GM15510 (cell line): Measurements from ENCODE around the gene FOXRED1.

Source experiments
- POLR2A ChIP-seq: IDR thresholded peaks from 3 replicates; pipeline ENCODE4 v1.6.1; 2011; ENCODE audit warnings: borderline replicate concordance; ENCODE audit not compliant: insufficient read length; ENCODE audit errors: extremely low read depth

The FOXRED1 gene

DNA sequence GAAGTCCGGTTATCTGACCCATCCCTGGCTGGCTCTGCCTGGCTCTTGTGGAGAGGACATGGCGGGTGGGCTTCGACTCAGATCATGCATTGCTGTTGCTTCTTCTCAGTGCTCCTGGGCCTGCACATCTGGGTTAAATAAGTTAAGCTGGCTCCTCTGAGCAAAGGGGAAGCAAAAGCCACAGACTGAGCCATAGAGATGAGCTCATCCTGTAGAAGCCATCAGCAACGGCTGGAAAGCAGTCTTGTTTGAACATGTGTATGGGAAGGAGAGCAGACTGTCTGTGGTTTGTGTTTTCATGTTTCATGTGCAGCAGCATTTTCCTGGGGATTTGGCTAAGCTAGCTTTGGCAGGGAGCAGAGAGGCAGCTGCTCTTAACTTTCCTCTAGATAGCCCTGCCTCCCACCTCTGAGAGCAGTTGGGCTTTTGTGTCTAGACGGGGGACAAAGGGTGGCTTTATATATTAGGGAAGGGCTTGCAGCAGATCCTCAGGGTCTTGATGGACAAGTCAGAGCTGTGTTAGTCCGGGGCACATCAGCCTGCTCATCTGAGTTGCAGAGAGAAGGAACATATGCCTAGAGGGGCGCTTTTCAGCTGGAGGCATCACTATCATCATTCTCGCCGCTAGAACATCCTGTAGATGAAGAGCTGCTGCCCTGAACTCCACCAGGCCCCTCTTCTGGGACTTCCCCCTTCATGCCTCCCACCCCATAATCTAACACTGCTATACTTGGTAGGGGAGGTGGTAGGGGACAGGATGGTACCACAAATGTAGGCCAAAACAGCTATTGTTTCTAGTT is 49.8 kb downstream of the FOXRED1 start:
- no peak for TF ChIP-seq POLR2A

DNA sequence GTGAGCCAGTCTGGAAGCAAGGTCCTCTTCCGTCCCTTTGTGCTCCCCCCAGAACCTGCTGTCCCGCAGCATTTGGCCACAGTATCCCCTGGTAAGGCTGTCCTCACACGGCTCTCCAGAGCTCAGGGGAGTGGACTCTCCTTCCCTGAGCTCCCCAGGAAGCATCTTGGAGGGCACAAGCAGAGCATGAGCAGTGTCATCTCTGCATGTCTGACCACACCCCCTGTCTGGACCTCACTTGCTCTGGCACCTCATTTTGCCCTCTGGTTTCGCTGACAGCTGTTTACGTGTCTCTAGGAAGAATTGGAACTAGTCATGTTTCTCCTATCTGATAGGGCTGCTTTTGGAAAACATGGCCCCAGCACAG is 50.4 kb downstream of the FOXRED1 start:
- no peak for TF ChIP-seq POLR2A

DNA sequence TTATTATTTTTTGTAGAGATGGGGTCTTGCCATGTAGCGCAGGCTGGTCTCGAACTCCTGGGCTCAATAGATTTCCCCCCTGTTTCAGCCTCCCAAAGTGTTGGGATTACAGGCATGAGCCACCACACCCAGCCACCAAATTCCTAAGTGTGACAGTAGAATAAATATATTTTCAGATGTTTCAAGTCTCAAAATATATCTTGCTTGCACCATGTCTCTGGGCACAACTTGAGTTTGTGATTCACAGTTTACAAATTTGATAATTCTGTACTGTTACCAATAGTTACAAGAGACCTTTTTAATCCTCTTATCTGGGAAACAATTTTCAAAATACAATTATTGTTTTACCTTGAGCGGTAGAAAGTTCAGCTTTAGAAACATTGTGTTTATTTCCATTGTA is 54.0 kb downstream of the FOXRED1 start:
- no peak for TF ChIP-seq POLR2A

DNA sequence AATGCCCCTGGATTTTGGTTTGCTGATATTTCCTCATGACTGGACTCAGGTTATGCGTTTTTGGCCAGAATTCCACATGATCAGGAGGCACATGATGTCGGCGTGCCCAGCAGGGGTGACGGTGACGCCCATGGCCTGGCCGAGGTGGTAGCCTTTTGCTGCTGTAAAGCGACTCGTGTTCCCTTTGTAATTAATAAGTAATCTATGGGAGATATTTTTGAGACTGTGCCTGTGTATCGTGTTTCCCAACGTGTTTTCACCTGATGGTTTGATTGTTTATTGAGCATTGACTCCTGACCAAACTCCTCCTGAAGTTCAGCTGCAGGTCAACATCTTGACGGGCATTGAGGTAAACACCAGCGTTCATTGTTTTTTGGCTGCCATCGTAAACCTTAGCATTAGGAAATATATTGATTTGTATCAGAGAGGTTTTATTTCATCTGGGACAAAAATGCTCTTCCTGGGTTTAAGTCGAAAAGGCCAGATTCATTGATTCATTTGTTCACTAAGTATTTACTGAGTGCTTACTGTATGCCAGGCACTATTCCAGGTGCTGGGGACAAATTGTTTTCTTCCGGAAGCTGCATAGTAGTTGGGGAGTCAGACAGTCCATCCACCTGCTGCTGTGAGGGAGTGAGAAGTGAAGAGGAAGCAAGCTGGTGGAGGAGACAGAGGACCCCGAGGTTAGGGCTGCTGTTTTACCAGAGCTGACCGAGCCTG is 58.5 kb downstream of the FOXRED1 start:
- no peak for TF ChIP-seq POLR2A
